ENCODE results near the gene ZMYM3.

The ZMYM3 gene

GRCh38 chrX:71256051-71256450 is 2.1 kb upstream of the ZMYM3 start:
- intact Hi-C loops (cut with DNase I): no loop called here

DNA sequence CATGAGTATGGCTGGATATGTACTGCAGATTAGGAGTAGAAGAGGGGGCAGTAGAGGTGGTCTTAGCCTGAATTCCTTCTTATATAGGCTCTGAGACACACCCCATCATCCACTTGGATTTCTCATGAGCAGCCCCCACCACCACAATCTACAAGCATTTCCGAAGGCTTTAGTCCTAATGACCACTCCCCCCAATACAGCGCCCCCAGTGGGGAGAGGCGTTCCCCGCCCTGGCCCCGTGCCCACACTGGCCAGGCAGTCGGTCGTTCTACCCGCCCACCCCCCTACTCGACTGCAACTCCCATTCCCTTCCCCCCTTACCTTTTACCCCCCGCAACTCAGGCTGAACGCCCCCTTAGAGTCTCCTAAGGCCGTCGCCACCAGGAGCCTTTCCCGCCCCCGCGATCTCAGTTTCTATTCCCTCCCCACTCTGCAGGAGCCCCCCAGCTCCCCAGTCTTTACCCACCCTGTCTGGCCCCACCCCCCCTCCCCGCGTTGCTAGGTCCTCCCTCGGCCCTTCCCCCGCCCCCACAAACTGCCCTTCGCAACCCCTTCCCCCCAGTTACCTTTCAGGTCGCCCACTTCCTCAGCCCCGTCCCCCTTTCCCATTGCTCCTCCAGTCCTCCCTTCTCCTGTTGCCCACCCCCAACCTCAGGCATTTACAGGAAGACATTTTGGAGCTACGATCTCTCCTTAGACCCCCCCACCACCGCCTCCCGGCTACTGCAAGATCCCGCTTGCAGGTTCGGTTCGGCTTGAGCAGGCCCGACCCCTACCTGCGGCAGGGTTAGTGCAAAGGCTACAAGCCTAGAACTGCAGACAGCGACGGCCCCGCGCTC is 468 bp downstream of the ZMYM3 start:
- DNase-seq: peak in 5 of 10 donors; percentile 19 to 89 (median 36)
- intact Hi-C loops (cut with DNase I): loop anchor here (2.0 kb wide), 1 partner anchor 29 kb away; the partner anchor contains the start of gene NONO

More at GRCh38 chrX:71256051-71256450, 2.1 kb upstream of the ZMYM3 start:
- DNase-seq: no peak

GRCh38 chrX:71252221-71252620 is 1.7 kb downstream of the ZMYM3 start:
- intact Hi-C loops (cut with DNase I): no loop called here
- DNase-seq: no peak

DNA sequence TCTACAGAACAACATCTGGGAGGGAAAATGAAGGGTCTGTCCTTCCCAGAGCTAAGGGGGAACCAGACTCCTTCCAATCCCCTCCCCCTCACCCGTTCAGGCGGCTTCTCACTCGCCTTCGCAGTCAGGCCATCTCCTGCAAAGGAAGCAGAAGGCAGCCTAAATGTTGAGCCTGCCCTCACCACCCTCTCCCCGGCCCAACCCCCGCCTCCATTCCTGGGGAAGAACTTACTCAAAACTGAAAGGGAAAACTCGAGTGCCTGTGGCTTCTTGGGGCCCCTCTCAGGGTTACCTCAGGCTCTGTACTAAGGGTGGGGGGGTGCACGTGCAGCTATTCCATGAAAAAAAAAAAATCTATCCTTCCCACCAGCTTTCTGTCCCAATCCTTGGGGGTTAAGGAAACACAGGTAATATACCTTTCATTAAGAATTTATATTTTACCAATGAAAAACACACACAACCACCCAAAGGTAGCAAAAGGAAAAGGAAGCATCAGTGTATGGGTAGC is 2.4 kb downstream of the ZMYM3 start:
- intact Hi-C loops (cut with DNase I): no loop called here
- DNase-seq: no peak

DNA sequence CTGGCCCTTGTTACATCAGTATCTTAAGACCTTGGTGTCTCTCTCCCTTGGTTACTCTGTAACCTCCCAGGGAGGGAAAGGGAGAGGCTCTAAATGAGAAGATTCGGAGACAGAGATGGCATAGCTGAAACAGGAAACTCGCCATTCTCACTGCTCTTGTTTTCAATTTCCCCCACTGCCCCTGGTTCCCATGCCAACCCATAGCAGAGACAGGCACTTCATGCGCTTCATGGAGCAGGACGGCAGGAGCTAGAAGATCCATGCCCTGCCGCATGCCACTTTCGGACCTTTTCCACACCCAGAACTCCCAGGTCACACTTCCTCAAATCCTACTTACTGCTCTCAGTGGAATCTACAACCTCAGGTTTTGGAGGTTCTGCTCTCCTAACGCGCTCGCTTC is 3.1 kb downstream of the ZMYM3 start:
- no peak for DNase-seq
- intact Hi-C loops (cut with DNase I): no loop called here

GRCh38 chrX:71245159-71245558 is 8.8 kb downstream of the ZMYM3 start:
- no peak for DNase-seq
- intact Hi-C loops (cut with DNase I): no loop called here

DNA sequence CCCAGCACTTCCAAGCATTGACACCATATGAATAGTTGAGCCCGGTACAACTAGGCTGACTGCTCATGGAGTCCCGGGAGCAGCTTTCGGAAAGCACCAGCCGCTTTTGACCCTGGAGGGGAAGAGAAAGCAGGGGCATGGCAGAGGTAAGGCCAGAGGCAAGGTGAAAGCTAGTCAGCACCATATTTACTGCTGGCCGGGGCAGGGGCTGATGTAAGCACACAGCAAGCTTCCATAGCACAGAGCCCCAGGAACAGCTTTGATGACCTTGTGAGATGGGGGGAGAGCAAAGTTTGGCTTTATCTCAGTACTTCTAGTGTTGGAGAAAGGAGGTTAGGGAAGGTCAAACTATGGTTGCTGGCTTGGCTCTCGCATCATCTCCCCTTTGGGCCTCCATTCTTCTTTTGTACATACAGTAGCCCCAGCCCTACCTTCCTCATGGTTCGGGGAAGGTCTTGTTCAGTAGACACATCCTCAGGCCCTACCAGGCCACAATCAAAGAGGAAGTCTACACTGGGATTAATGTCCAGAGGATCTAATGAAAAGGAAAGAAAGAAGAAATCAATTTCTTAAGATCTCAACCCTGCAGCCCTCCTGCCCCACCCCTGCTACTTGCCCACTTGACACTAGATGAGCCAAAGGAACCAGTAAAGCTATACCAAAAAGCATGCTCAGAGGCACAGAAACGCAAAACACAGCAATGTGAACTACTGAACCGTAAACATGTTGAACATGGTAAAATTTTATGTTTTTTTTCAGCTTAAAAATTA is 9.4 kb downstream of the ZMYM3 start:
- DNase-seq: no peak
- intact Hi-C loops (cut with DNase I): no loop called here

- DNase-seq: no peak
- intact Hi-C loops (cut with DNase I): no loop called here
Observed at GRCh38 chrX:71241301-71241700, 12.6 kb downstream of the ZMYM3 start.

DNA sequence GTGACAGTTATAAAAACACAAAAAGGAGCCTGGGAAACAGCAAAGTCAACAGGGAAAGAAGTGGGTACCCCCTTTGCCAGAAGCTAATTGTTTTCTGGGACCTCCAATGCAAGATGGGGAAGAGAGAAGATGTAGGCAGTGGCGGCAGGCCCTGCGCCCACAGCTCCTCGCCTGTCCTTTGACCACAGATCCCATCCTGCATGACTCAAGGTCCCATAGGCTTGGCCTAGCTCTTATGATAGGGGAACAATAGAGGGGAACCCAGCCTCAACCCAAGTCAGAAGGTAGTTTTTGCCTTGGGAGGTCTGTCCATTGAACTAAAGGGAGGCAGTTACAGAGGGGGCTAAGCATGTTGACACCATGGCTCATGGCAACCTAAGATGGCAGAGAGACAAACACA is 14.2 kb downstream of the ZMYM3 start:
- intact Hi-C loops (cut with DNase I): no loop called here
- DNase-seq: no peak

GRCh38 chrX:71236836-71237235 is 17.1 kb downstream of the ZMYM3 start:
- intact Hi-C loops (cut with DNase I): no loop called here
- DNase-seq: peak in 2 of 10 donors; percentile 2 to 11

DNA sequence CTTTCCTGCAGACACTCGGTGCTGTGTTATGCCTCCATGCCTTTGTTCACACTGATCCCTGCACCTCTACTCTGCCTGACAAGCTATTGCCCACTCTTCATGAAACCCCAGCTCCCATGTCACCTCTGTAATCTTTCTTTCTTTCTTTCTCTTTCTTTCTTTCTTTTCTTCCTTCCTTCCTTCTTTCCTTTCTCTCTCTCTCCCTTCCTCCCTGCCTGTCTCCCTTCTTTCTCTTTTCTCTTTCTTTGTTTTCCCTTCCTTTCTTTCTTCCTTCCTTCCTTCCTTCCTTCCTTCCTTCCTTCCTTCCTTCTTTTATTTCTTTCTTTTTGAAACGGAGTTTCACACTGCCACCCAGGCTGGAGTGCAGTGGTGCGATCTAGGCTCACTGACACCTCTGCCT is 18.5 kb downstream of the ZMYM3 start:
- DNase-seq: no peak
- intact Hi-C loops (cut with DNase I): no loop called here

DNA sequence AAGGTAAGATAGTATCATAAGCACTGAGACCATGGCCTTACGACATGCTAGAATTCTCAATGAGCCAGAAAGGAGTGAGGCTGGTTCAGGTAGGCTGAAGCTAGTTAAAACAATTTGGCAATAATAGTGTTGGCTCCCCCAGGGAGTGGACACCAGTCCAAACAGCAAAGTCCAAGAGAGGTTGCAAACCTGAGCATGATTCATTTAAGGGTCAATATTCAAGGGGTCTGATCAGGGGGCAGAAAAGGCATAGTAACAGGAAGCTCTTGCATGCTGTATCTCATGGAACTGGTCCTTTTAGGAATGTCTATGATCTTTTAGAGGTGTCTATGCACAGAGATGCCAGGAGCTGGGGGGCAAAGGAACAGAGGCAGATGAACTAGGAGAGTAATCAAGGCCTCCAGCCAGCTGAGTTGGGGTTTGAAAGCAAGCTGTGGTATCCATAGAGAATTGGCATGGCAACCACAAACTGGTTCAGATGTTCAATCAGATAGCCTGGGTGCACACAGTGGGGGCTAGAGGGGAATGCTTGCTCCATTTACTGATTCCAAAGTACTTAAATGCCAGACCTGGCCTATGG is 25.8 kb downstream of the ZMYM3 start:
- intact Hi-C loops (cut with DNase I): no loop called here
- peak in 1 of 10 donors; percentile 13 for DNase-seq

DNA sequence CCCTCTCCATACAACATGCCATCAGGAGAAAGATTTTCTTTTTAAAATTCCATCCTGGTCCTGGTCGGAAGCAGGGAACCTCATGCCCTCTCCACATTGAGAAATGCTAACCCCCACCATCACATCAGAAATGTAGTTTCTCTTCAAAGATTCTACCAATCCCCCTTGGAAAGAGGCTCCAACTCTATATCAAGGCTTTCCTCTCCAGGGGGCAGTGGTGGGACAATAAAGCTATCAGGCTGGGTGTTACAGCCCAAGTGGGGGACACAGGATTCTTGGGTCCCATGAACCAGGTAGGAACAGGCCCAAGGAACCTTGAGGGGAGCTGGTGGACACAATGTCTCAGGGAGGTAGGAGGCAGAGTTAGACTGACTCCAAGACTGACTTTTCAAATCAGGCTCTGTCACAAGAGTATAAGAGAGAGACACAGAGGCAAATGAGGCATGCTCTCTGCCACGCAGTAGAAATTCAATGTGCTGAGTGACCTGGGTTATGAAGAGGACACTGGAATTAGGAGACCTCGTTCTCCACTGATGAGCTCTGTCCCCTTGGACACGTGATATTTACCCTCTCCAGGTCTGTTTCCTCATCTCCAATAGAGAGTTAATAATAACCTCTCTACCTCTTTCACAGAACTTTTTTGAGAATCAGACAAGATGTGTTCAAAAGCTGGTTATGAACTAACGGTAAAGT is 26.4 kb downstream of the ZMYM3 start:
- intact Hi-C loops (cut with DNase I): no loop called here
- no peak for DNase-seq

GRCh38 chrX:71225676-71226075 is 28.3 kb downstream of the ZMYM3 start:
- peak in 1 of 10 donors; percentile 19 for DNase-seq
- intact Hi-C loops (cut with DNase I): no loop called here

DNA sequence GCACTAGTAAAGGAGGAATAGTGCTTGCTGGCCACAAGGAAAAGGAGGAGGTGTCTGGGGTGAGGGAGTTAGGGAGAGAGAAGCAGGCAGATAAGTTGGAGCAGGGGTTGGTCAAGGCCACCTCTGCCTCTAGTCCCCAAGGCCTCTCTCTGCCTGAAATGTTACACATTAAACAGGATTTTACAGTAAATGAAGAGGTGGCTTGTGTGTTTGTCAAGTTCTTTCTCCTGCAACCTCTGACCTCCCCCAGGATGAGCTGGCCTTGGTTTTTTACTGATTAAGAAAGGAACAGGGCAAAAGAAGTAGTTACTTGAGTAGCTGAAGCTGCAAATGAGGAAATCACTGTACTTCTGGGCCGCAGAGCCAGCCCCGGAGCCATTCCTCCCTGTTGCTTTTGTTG is 28.9 kb downstream of the ZMYM3 start:
- intact Hi-C loops (cut with DNase I): no loop called here

GRCh38 chrX:71224098-71224708 is 29.7 kb downstream of the ZMYM3 start:
- peak in 3 of 10 donors; percentile 10 to 72 (median 50) for DNase-seq
- intact Hi-C loops (cut with DNase I): no loop called here

More for the DNA sequence above, 28.9 kb downstream of the ZMYM3 start:
- DNase-seq: peak in 1 of 10 donors; percentile 16

- intact Hi-C loops (cut with DNase I): no loop called here
- DNase-seq: peak; percentile 35 to 94 (median 64)
Observed at GRCh38 chrX:71222929-71223328, 31.0 kb downstream of the ZMYM3 start, which contains the start of gene GJB1. Gene GJB1, plus strand, starts transcription at chrX:71223224. Its CDS starts 484 bp downstream, at chrX:71223708.

GRCh38 chrX:71221145-71221544 is 32.8 kb downstream of the ZMYM3 start:
- DNase-seq: peak in 2 of 10 donors; percentile 5 to 44
- intact Hi-C loops (cut with DNase I): no loop called here

DNA sequence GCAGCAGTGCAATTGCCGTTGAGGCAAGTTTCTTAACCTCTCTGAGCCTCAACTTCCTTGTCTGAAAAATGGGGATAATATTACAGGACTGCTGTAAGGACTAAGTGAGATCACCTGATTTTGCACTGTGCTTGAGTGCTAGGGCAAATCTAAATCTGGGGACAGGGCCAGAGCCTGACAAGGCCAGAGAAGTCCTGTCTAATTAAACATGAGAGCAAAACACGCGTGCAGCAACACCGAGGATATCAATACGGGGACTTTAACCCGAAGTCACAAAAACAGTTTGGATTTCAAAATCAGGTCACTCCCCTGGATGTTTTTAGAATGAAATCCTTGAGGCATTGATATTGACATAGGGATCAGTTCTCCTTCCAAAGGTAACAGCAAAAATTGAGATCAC is 36.6 kb downstream of the ZMYM3 start:
- intact Hi-C loops (cut with DNase I): no loop called here
- DNase-seq: peak in 1 of 10 donors; percentile 12

- DNase-seq: peak in 1 of 10 donors; percentile 27
- intact Hi-C loops (cut with DNase I): no loop called here
Observed at GRCh38 chrX:71216485-71216884, 37.5 kb downstream of the ZMYM3 start.
